GM23338 (cell line): ENCODE measurements around the gene RIC8B. TPM values are rescaled to one million over a fixed set of nuclear protein-coding genes. Genes with fewer than 3 reads are reported as not detected.

ENCODE experiments used
- ATAC-seq: fragments of 200-7000 bp; cut with Tn5 transposase; 3 replicates; pipeline ENCODE4 v1.9.1; 2020
- DNase-seq: peaks from one replicate; pipeline ENCODE4 v3.0.0-alpha.2; 2015; ENCODE audit warnings: low spot score
- H2AFZ ChIP-seq: fragments of 200-600 bp; sonication (generic); 2 replicates; pipeline ENCODE4 v1.8.0; 2016; ENCODE audit warnings: antibody characterized with exemption, mild to moderate bottlenecking, moderate library complexity
- H3F3A ChIP-seq: fragments of 200-600 bp; sonication (generic); replicated peaks from 2 replicates; pipeline ENCODE4 v1.8.0; 2017; ENCODE audit warnings: antibody characterized with exemption, mixed run types, low read depth
- H3K27ac ChIP-seq: fragments of 200-600 bp; sonication (generic); 2 replicates; pipeline ENCODE4 v1.6.1; 2016; ENCODE audit warnings: low read depth
- H3K27me3 ChIP-seq: fragments of 200-600 bp; sonication (generic); 2 replicates; pipeline ENCODE4 v1.8.0; 2016; ENCODE audit warnings: mild to moderate bottlenecking, mixed run types, moderate library complexity; ENCODE audit not compliant: insufficient read depth
- H3K36me3 ChIP-seq: fragments of 200-600 bp; sonication (generic); 2 replicates; pipeline ENCODE4 v1.8.0; 2016; ENCODE audit warnings: mild to moderate bottlenecking; ENCODE audit not compliant: insufficient read depth
- H3K4me1 ChIP-seq: fragments of 200-600 bp; sonication (generic); 2 replicates; pipeline ENCODE4 v1.8.0; 2016; ENCODE audit warnings: mild to moderate bottlenecking, moderate library complexity; ENCODE audit not compliant: insufficient read depth
- H3K4me2 ChIP-seq: fragments of 200-600 bp; sonication (generic); 2 replicates; pipeline ENCODE4 v1.7.1; 2017; ENCODE audit warnings: mixed run types
- H3K4me3 ChIP-seq: fragments of 200-600 bp; sonication (generic); 2 replicates; pipeline ENCODE4 v1.6.1; 2016; ENCODE audit warnings: mixed run types
- H3K79me2 ChIP-seq: fragments of 200-600 bp; sonication (generic); replicated peaks from 2 replicates; pipeline ENCODE4 v1.8.0; 2017; ENCODE audit warnings: mild to moderate bottlenecking; ENCODE audit not compliant: insufficient read depth
- H3K9me2 ChIP-seq: fragments of 200-600 bp; sonication (generic); 2 replicates; pipeline ENCODE4 v1.8.0; 2017; ENCODE audit not compliant: insufficient read depth
- H4K20me1 ChIP-seq: fragments of 200-600 bp; sonication (generic); replicated peaks from 2 replicates; pipeline ENCODE4 v1.8.0; 2017; ENCODE audit warnings: mild to moderate bottlenecking; ENCODE audit not compliant: insufficient read depth
- H3K27ac Mint-ChIP-seq: 2 replicates; pipeline ENCODE4 v1.8.0; 2020; ENCODE audit warnings: inconsistent platforms, mild to moderate bottlenecking, moderate library complexity, mixed read lengths
- H3K27me3 Mint-ChIP-seq: 3 replicates; pipeline ENCODE4 v1.8.0; 2022; ENCODE audit warnings: low read depth, mild to moderate bottlenecking, moderate library complexity, mixed read lengths, inconsistent platforms; ENCODE audit not compliant: insufficient read depth, poor library complexity
- H3K36me3 Mint-ChIP-seq: 3 replicates; pipeline ENCODE4 v1.8.0; 2021; ENCODE audit warnings: low read depth, mild to moderate bottlenecking, inconsistent platforms, moderate library complexity, mixed read lengths
- H3K4me1 Mint-ChIP-seq: 3 replicates; pipeline ENCODE4 v1.8.0; 2020; ENCODE audit warnings: mild to moderate bottlenecking, inconsistent platforms, mixed read lengths
- H3K4me3 Mint-ChIP-seq: 3 replicates; pipeline ENCODE4 v1.8.0; 2021; ENCODE audit warnings: moderate library complexity, mild to moderate bottlenecking, inconsistent platforms, mixed read lengths
- H3K9me3 Mint-ChIP-seq: 3 replicates; pipeline ENCODE4 v1.8.0; 2020; ENCODE audit warnings: moderate library complexity, mild to moderate bottlenecking, inconsistent platforms, mixed read lengths
- CREB1 ChIP-seq: fragments of 250-450 bp; sonication (Bioruptor Pico); IDR thresholded peaks from 2 replicates; pipeline ENCODE4 v1.5.0; 2020; ENCODE audit warnings: low read depth, mild to moderate bottlenecking, moderate library complexity
- ETS1 ChIP-seq: IDR thresholded peaks from 2 replicates; pipeline ENCODE4 v1.6.1; 2016; ENCODE audit warnings: antibody characterized with exemption
- EZH2 ChIP-seq: fragments of 200-600 bp; sonication (generic); IDR thresholded peaks from one replicate; pipeline ENCODE4 v1.8.0; 2017; ENCODE audit warnings: antibody characterized with exemption, mild to moderate bottlenecking, low read depth; ENCODE audit not compliant: unreplicated experiment
- EZH2phosphoT487 ChIP-seq: fragments of 200-600 bp; sonication (generic); IDR thresholded peaks from one replicate; pipeline ENCODE4 v1.8.1; 2018; ENCODE audit warnings: antibody characterized with exemption; ENCODE audit not compliant: unreplicated experiment
- JUNB ChIP-seq: IDR thresholded peaks from one replicate; pipeline ENCODE4 v1.6.1; 2016; ENCODE audit warnings: antibody characterized with exemption; ENCODE audit not compliant: unreplicated experiment
- NANOG ChIP-seq: IDR thresholded peaks from 2 replicates; pipeline ENCODE4 v1.6.1; 2016; ENCODE audit warnings: antibody characterized with exemption, borderline replicate concordance
- POLR2AphosphoS5 ChIP-seq: IDR thresholded peaks from 2 replicates; pipeline ENCODE4 v1.6.1; 2016; ENCODE audit warnings: antibody characterized with exemption, low read depth
- STAT1 ChIP-seq: IDR thresholded peaks from one replicate; pipeline ENCODE4 v1.6.1; 2016; ENCODE audit warnings: antibody characterized with exemption; ENCODE audit not compliant: unreplicated experiment
- ZNF114 ChIP-seq: fragments of 250-450 bp; sonication (Bioruptor Pico); IDR thresholded peaks from 2 replicates; pipeline ENCODE4 v1.5.0; 2020; ENCODE audit warnings: mild to moderate bottlenecking, moderate library complexity
- ZNF331 ChIP-seq: fragments of 250-450 bp; sonication (Bioruptor Pico); IDR thresholded peaks from 2 replicates; pipeline ENCODE4 v1.5.0; 2020; ENCODE audit warnings: low read depth, mild to moderate bottlenecking, moderate library complexity
- polyA plus RNA-seq: library from polyadenylated mRNA; unstranded; fragments of >200 nt; fragmentation: Nextera tagmentation; extraction: Ambion mirVana; gene quantifications from 2 replicates; pipeline ENCODE4 v1.2.1, GENCODE V29; 2016
- total RNA-seq: library from RNA; depleted of rRNA; stranded (reverse); fragments of >200 nt; shearing (Covaris generic); gene quantifications from 2 replicates; pipeline ENCODE4 v1.2.3, GENCODE V29; 2014
- TF ChIP-seq, protein P1 (sequence below), 2 experiments: fragments of 200-600 bp in 1 of 2; sonication (generic) in 1 of 2; conservative IDR thresholded peaks; 2 replicates each; pipeline versions ENCODE4 v1.5.1 to v1.6.1; 2016 to 2017; ENCODE audit warnings: antibody characterized with exemption in 2 of 2, low read depth in 2 of 2, mild to moderate bottlenecking in 2 of 2, moderate library complexity in 1 of 2
- TF ChIP-seq, protein P2 (sequence below): fragments of 250-450 bp; sonication (Bioruptor Pico); IDR thresholded peaks from 2 replicates; pipeline ENCODE4 v1.5.0; 2020; ENCODE audit warnings: mild to moderate bottlenecking, moderate library complexity
- TF ChIP-seq, protein P3 (sequence below): IDR thresholded peaks from one replicate; pipeline ENCODE4 v1.6.1; 2018; ENCODE audit warnings: antibody characterized with exemption; ENCODE audit not compliant: unreplicated experiment

RIC8B gene
- total and polyA plus RNA-seq, 2 experiments from 2014 or later = 12.3 to 25.5 TPM

DNA sequence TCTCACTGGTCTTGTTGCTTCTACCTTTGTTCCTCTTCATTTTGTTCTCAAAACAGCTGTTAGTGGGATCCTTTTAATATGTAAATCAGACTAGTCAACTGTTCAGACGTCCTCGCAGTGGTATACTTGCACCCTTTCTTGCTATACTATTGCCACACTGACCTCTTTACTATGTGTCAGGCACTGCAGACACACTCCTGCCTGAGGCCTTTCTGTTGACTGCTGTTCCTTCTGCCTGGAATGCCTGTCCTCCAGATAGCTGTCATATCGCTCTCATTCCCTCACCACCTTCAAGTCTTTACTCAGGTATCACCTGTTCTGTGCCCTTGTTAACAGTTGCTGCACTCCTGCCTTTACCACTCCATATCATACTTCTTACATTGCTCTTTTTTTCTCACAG, 91.2 kb downstream of the RIC8B start:
- H3K9me3 Mint-ChIP-seq = no peaks in the 10 kb centered on the region
- peak; percentile 60 for DNase-seq
- H3K27ac Mint-ChIP-seq = no peak overlapping the region

More for the DNA sequence above, 91.2 kb downstream of the RIC8B start:
- H3K27me3 ChIP-seq = no peaks in the 10 kb centered on the region
- H3K27me3 Mint-ChIP-seq = no peaks in the 10 kb centered on the region
- no peak overlapping the region for H2AFZ ChIP-seq
- no peak overlapping the region for H3K4me2 ChIP-seq
- no peaks in the 10 kb centered on the region for H3K36me3 ChIP-seq
- H3K4me3 ChIP-seq = no peak overlapping the region
- H3K9me2 ChIP-seq = no peaks in the 10 kb centered on the region
- no peaks in the 10 kb centered on the region for H3F3A ChIP-seq
- no peaks in the 10 kb centered on the region for H3K79me2 ChIP-seq
- H3K4me1 Mint-ChIP-seq = peaks cover 22% of the 10 kb centered on the region
- H3K36me3 Mint-ChIP-seq = no peaks in the 10 kb centered on the region
- TF ChIP-seq EZH2phosphoT487 (no peak), ETS1 (no peak), CREB1 (CRISPR knock-in tag) (no peak), ZNF114 (CRISPR knock-in tag) (no peak), STAT1 (no peak), POLR2AphosphoS5 (no peak), EZH2 (no peak), NANOG (no peak), ZNF331 (CRISPR knock-in tag) (no peak), JUNB (no peak)
- TF ChIP-seq, protein P1, sequence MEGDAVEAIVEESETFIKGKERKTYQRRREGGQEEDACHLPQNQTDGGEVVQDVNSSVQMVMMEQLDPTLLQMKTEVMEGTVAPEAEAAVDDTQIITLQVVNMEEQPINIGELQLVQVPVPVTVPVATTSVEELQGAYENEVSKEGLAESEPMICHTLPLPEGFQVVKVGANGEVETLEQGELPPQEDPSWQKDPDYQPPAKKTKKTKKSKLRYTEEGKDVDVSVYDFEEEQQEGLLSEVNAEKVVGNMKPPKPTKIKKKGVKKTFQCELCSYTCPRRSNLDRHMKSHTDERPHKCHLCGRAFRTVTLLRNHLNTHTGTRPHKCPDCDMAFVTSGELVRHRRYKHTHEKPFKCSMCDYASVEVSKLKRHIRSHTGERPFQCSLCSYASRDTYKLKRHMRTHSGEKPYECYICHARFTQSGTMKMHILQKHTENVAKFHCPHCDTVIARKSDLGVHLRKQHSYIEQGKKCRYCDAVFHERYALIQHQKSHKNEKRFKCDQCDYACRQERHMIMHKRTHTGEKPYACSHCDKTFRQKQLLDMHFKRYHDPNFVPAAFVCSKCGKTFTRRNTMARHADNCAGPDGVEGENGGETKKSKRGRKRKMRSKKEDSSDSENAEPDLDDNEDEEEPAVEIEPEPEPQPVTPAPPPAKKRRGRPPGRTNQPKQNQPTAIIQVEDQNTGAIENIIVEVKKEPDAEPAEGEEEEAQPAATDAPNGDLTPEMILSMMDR (conservative IDR thresholded peaks at IDR 0.05; ENCODE audit: low read depth in 2 of 2) = no peak
- TF ChIP-seq, protein P2, sequence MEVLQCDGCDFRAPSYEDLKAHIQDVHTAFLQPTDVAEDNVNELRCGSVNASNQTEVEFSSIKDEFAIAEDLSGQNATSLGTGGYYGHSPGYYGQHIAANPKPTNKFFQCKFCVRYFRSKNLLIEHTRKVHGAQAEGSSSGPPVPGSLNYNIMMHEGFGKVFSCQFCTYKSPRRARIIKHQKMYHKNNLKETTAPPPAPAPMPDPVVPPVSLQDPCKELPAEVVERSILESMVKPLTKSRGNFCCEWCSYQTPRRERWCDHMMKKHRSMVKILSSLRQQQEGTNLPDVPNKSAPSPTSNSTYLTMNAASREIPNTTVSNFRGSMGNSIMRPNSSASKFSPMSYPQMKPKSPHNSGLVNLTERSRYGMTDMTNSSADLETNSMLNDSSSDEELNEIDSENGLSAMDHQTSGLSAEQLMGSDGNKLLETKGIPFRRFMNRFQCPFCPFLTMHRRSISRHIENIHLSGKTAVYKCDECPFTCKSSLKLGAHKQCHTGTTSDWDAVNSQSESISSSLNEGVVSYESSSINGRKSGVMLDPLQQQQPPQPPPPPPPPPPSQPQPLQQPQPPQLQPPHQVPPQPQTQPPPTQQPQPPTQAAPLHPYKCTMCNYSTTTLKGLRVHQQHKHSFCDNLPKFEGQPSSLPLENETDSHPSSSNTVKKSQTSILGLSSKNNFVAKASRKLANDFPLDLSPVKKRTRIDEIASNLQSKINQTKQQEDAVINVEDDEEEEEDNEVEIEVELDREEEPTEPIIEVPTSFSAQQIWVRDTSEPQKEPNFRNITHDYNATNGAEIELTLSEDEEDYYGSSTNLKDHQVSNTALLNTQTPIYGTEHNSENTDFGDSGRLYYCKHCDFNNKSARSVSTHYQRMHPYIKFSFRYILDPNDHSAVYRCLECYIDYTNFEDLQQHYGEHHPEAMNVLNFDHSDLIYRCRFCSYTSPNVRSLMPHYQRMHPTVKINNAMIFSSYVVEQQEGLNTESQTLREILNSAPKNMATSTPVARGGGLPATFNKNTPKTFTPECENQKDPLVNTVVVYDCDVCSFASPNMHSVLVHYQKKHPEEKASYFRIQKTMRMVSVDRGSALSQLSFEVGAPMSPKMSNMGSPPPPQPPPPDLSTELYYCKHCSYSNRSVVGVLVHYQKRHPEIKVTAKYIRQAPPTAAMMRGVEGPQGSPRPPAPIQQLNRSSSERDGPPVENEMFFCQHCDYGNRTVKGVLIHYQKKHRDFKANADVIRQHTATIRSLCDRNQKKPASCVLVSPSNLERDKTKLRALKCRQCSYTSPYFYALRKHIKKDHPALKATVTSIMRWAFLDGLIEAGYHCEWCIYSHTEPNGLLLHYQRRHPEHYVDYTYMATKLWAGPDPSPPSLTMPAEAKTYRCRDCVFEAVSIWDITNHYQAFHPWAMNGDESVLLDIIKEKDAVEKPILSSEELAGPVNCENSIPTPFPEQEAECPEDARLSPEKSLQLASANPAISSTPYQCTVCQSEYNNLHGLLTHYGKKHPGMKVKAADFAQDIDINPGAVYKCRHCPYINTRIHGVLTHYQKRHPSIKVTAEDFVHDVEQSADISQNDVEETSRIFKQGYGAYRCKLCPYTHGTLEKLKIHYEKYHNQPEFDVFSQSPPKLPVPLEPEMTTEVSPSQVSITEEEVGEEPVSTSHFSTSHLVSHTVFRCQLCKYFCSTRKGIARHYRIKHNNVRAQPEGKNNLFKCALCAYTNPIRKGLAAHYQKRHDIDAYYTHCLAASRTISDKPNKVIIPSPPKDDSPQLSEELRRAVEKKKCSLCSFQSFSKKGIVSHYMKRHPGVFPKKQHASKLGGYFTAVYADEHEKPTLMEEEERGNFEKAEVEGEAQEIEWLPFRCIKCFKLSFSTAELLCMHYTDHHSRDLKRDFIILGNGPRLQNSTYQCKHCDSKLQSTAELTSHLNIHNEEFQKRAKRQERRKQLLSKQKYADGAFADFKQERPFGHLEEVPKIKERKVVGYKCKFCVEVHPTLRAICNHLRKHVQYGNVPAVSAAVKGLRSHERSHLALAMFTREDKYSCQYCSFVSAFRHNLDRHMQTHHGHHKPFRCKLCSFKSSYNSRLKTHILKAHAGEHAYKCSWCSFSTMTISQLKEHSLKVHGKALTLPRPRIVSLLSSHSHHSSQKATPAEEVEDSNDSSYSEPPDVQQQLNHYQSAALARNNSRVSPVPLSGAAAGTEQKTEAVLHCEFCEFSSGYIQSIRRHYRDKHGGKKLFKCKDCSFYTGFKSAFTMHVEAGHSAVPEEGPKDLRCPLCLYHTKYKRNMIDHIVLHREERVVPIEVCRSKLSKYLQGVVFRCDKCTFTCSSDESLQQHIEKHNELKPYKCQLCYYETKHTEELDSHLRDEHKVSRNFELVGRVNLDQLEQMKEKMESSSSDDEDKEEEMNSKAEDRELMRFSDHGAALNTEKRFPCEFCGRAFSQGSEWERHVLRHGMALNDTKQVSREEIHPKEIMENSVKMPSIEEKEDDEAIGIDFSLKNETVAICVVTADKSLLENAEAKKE (CRISPR knock-in tag) = no peak
- TF ChIP-seq, protein P3, sequence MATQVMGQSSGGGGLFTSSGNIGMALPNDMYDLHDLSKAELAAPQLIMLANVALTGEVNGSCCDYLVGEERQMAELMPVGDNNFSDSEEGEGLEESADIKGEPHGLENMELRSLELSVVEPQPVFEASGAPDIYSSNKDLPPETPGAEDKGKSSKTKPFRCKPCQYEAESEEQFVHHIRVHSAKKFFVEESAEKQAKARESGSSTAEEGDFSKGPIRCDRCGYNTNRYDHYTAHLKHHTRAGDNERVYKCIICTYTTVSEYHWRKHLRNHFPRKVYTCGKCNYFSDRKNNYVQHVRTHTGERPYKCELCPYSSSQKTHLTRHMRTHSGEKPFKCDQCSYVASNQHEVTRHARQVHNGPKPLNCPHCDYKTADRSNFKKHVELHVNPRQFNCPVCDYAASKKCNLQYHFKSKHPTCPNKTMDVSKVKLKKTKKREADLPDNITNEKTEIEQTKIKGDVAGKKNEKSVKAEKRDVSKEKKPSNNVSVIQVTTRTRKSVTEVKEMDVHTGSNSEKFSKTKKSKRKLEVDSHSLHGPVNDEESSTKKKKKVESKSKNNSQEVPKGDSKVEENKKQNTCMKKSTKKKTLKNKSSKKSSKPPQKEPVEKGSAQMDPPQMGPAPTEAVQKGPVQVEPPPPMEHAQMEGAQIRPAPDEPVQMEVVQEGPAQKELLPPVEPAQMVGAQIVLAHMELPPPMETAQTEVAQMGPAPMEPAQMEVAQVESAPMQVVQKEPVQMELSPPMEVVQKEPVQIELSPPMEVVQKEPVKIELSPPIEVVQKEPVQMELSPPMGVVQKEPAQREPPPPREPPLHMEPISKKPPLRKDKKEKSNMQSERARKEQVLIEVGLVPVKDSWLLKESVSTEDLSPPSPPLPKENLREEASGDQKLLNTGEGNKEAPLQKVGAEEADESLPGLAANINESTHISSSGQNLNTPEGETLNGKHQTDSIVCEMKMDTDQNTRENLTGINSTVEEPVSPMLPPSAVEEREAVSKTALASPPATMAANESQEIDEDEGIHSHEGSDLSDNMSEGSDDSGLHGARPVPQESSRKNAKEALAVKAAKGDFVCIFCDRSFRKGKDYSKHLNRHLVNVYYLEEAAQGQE = no peak
- peaks cover 6% of the 10 kb centered on the region for H4K20me1 ChIP-seq
- ATAC-seq = peak; percentile 99
- H3K27ac ChIP-seq = no peak overlapping the region
- H3K4me1 ChIP-seq = peaks cover 15% of the 10 kb centered on the region
- peak overlapping the region; percentile 8; the same call in 2 of the 3 replicates for H3K4me3 Mint-ChIP-seq
